GM23338 (cell line): ENCODE data around the gene DIP2C. TPM values are rescaled to one million over a fixed set of nuclear protein-coding genes. Genes with fewer than 3 reads are reported as not detected.

ENCODE experiments used
- ATAC-seq: fragments of 200-7000 bp; cut with Tn5 transposase; 3 replicates; pipeline ENCODE4 v1.9.1; 2020
- DNase-seq: peaks from one replicate; pipeline ENCODE4 v3.0.0-alpha.2; 2015; ENCODE audit warnings: low spot score
- H2AFZ ChIP-seq: fragments of 200-600 bp; sonication (generic); 2 replicates; pipeline ENCODE4 v1.8.0; 2016; ENCODE audit warnings: antibody characterized with exemption, mild to moderate bottlenecking, moderate library complexity
- H3F3A ChIP-seq: fragments of 200-600 bp; sonication (generic); replicated peaks from 2 replicates; pipeline ENCODE4 v1.8.0; 2017; ENCODE audit warnings: antibody characterized with exemption, mixed run types, low read depth
- H3K27ac ChIP-seq: fragments of 200-600 bp; sonication (generic); 2 replicates; pipeline ENCODE4 v1.6.1; 2016; ENCODE audit warnings: low read depth
- H3K27me3 ChIP-seq: fragments of 200-600 bp; sonication (generic); 2 replicates; pipeline ENCODE4 v1.8.0; 2016; ENCODE audit warnings: mild to moderate bottlenecking, mixed run types, moderate library complexity; ENCODE audit not compliant: insufficient read depth
- H3K36me3 ChIP-seq: fragments of 200-600 bp; sonication (generic); 2 replicates; pipeline ENCODE4 v1.8.0; 2016; ENCODE audit warnings: mild to moderate bottlenecking; ENCODE audit not compliant: insufficient read depth
- H3K4me1 ChIP-seq: fragments of 200-600 bp; sonication (generic); 2 replicates; pipeline ENCODE4 v1.8.0; 2016; ENCODE audit warnings: mild to moderate bottlenecking, moderate library complexity; ENCODE audit not compliant: insufficient read depth
- H3K4me2 ChIP-seq: fragments of 200-600 bp; sonication (generic); 2 replicates; pipeline ENCODE4 v1.7.1; 2017; ENCODE audit warnings: mixed run types
- H3K4me3 ChIP-seq: fragments of 200-600 bp; sonication (generic); 2 replicates; pipeline ENCODE4 v1.6.1; 2016; ENCODE audit warnings: mixed run types
- H3K79me2 ChIP-seq: fragments of 200-600 bp; sonication (generic); replicated peaks from 2 replicates; pipeline ENCODE4 v1.8.0; 2017; ENCODE audit warnings: mild to moderate bottlenecking; ENCODE audit not compliant: insufficient read depth
- H3K9me2 ChIP-seq: fragments of 200-600 bp; sonication (generic); 2 replicates; pipeline ENCODE4 v1.8.0; 2017; ENCODE audit not compliant: insufficient read depth
- H4K20me1 ChIP-seq: fragments of 200-600 bp; sonication (generic); replicated peaks from 2 replicates; pipeline ENCODE4 v1.8.0; 2017; ENCODE audit warnings: mild to moderate bottlenecking; ENCODE audit not compliant: insufficient read depth
- H3K27ac Mint-ChIP-seq: 2 replicates; pipeline ENCODE4 v1.8.0; 2020; ENCODE audit warnings: inconsistent platforms, mild to moderate bottlenecking, moderate library complexity, mixed read lengths
- H3K27me3 Mint-ChIP-seq: 3 replicates; pipeline ENCODE4 v1.8.0; 2022; ENCODE audit warnings: low read depth, mild to moderate bottlenecking, moderate library complexity, mixed read lengths, inconsistent platforms; ENCODE audit not compliant: insufficient read depth, poor library complexity
- H3K36me3 Mint-ChIP-seq: 3 replicates; pipeline ENCODE4 v1.8.0; 2021; ENCODE audit warnings: low read depth, mild to moderate bottlenecking, inconsistent platforms, moderate library complexity, mixed read lengths
- H3K4me1 Mint-ChIP-seq: 3 replicates; pipeline ENCODE4 v1.8.0; 2020; ENCODE audit warnings: mild to moderate bottlenecking, inconsistent platforms, mixed read lengths
- H3K4me3 Mint-ChIP-seq: 3 replicates; pipeline ENCODE4 v1.8.0; 2021; ENCODE audit warnings: moderate library complexity, mild to moderate bottlenecking, inconsistent platforms, mixed read lengths
- H3K9me3 Mint-ChIP-seq: 3 replicates; pipeline ENCODE4 v1.8.0; 2020; ENCODE audit warnings: moderate library complexity, mild to moderate bottlenecking, inconsistent platforms, mixed read lengths
- CREB1 ChIP-seq: fragments of 250-450 bp; sonication (Bioruptor Pico); IDR thresholded peaks from 2 replicates; pipeline ENCODE4 v1.5.0; 2020; ENCODE audit warnings: low read depth, mild to moderate bottlenecking, moderate library complexity
- EZH2 ChIP-seq: fragments of 200-600 bp; sonication (generic); IDR thresholded peaks from one replicate; pipeline ENCODE4 v1.8.0; 2017; ENCODE audit warnings: antibody characterized with exemption, mild to moderate bottlenecking, low read depth; ENCODE audit not compliant: unreplicated experiment
- EZH2phosphoT487 ChIP-seq: fragments of 200-600 bp; sonication (generic); IDR thresholded peaks from one replicate; pipeline ENCODE4 v1.8.1; 2018; ENCODE audit warnings: antibody characterized with exemption; ENCODE audit not compliant: unreplicated experiment
- JUNB ChIP-seq: IDR thresholded peaks from one replicate; pipeline ENCODE4 v1.6.1; 2016; ENCODE audit warnings: antibody characterized with exemption; ENCODE audit not compliant: unreplicated experiment
- NANOG ChIP-seq: IDR thresholded peaks from 2 replicates; pipeline ENCODE4 v1.6.1; 2016; ENCODE audit warnings: antibody characterized with exemption, borderline replicate concordance
- POLR2AphosphoS5 ChIP-seq: IDR thresholded peaks from 2 replicates; pipeline ENCODE4 v1.6.1; 2016; ENCODE audit warnings: antibody characterized with exemption, low read depth
- STAT1 ChIP-seq: IDR thresholded peaks from one replicate; pipeline ENCODE4 v1.6.1; 2016; ENCODE audit warnings: antibody characterized with exemption; ENCODE audit not compliant: unreplicated experiment
- ZNF114 ChIP-seq: fragments of 250-450 bp; sonication (Bioruptor Pico); IDR thresholded peaks from 2 replicates; pipeline ENCODE4 v1.5.0; 2020; ENCODE audit warnings: mild to moderate bottlenecking, moderate library complexity
- ZNF331 ChIP-seq: fragments of 250-450 bp; sonication (Bioruptor Pico); IDR thresholded peaks from 2 replicates; pipeline ENCODE4 v1.5.0; 2020; ENCODE audit warnings: low read depth, mild to moderate bottlenecking, moderate library complexity
- ZNF462 ChIP-seq: fragments of 250-450 bp; sonication (Bioruptor Pico); IDR thresholded peaks from 2 replicates; pipeline ENCODE4 v1.5.0; 2020; ENCODE audit warnings: mild to moderate bottlenecking, moderate library complexity
- polyA plus RNA-seq: library from polyadenylated mRNA; unstranded; fragments of >200 nt; fragmentation: Nextera tagmentation; extraction: Ambion mirVana; gene quantifications from 2 replicates; pipeline ENCODE4 v1.2.1, GENCODE V29; 2016
- total RNA-seq: library from RNA; depleted of rRNA; stranded (reverse); fragments of >200 nt; shearing (Covaris generic); gene quantifications from 2 replicates; pipeline ENCODE4 v1.2.3, GENCODE V29; 2014
- TF ChIP-seq, protein P1 (sequence below), 2 experiments: fragments of 200-600 bp in 1 of 2; sonication (generic) in 1 of 2; conservative IDR thresholded peaks; 2 replicates each; pipeline versions ENCODE4 v1.5.1 to v1.6.1; 2016 to 2017; ENCODE audit warnings: antibody characterized with exemption in 2 of 2, low read depth in 2 of 2, mild to moderate bottlenecking in 2 of 2, moderate library complexity in 1 of 2
- TF ChIP-seq, protein P2 (sequence below): IDR thresholded peaks from 2 replicates; pipeline ENCODE4 v1.6.1; 2016; ENCODE audit warnings: antibody characterized with exemption
- TF ChIP-seq, protein P3 (sequence below): IDR thresholded peaks from one replicate; pipeline ENCODE4 v1.6.1; 2018; ENCODE audit warnings: antibody characterized with exemption; ENCODE audit not compliant: unreplicated experiment

Gene DIP2C
- total and polyA plus RNA-seq, 2 experiments from 2014 or later, result 5.1 to 7.7 TPM

- no peaks in the 10 kb centered on the region for H3K9me3 Mint-ChIP-seq
- TF ChIP-seq EZH2 (no peak), NANOG (no peak), POLR2AphosphoS5 (no peak), STAT1 (no peak), JUNB (no peak), ZNF114 (CRISPR knock-in tag) (no peak), ZNF331 (no peak), CREB1 (no peak), ZNF462 (CRISPR knock-in tag) (no peak), EZH2phosphoT487 (no peak)
- TF ChIP-seq, protein P1, sequence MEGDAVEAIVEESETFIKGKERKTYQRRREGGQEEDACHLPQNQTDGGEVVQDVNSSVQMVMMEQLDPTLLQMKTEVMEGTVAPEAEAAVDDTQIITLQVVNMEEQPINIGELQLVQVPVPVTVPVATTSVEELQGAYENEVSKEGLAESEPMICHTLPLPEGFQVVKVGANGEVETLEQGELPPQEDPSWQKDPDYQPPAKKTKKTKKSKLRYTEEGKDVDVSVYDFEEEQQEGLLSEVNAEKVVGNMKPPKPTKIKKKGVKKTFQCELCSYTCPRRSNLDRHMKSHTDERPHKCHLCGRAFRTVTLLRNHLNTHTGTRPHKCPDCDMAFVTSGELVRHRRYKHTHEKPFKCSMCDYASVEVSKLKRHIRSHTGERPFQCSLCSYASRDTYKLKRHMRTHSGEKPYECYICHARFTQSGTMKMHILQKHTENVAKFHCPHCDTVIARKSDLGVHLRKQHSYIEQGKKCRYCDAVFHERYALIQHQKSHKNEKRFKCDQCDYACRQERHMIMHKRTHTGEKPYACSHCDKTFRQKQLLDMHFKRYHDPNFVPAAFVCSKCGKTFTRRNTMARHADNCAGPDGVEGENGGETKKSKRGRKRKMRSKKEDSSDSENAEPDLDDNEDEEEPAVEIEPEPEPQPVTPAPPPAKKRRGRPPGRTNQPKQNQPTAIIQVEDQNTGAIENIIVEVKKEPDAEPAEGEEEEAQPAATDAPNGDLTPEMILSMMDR (conservative IDR thresholded peaks at IDR 0.05; ENCODE audit: low read depth in 2 of 2), result no peak
- TF ChIP-seq, protein P2, sequence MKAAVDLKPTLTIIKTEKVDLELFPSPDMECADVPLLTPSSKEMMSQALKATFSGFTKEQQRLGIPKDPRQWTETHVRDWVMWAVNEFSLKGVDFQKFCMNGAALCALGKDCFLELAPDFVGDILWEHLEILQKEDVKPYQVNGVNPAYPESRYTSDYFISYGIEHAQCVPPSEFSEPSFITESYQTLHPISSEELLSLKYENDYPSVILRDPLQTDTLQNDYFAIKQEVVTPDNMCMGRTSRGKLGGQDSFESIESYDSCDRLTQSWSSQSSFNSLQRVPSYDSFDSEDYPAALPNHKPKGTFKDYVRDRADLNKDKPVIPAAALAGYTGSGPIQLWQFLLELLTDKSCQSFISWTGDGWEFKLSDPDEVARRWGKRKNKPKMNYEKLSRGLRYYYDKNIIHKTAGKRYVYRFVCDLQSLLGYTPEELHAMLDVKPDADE, result no peak
- TF ChIP-seq, protein P3, sequence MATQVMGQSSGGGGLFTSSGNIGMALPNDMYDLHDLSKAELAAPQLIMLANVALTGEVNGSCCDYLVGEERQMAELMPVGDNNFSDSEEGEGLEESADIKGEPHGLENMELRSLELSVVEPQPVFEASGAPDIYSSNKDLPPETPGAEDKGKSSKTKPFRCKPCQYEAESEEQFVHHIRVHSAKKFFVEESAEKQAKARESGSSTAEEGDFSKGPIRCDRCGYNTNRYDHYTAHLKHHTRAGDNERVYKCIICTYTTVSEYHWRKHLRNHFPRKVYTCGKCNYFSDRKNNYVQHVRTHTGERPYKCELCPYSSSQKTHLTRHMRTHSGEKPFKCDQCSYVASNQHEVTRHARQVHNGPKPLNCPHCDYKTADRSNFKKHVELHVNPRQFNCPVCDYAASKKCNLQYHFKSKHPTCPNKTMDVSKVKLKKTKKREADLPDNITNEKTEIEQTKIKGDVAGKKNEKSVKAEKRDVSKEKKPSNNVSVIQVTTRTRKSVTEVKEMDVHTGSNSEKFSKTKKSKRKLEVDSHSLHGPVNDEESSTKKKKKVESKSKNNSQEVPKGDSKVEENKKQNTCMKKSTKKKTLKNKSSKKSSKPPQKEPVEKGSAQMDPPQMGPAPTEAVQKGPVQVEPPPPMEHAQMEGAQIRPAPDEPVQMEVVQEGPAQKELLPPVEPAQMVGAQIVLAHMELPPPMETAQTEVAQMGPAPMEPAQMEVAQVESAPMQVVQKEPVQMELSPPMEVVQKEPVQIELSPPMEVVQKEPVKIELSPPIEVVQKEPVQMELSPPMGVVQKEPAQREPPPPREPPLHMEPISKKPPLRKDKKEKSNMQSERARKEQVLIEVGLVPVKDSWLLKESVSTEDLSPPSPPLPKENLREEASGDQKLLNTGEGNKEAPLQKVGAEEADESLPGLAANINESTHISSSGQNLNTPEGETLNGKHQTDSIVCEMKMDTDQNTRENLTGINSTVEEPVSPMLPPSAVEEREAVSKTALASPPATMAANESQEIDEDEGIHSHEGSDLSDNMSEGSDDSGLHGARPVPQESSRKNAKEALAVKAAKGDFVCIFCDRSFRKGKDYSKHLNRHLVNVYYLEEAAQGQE, result no peak
- no peaks in the 10 kb centered on the region for H3K36me3 Mint-ChIP-seq
- Histone ChIP-seq H3K36me3 (no peaks in the 10 kb centered on the region), H3K4me2 (peak overlapping the region; percentile 53; the same call in 1 of the 2 replicates), H3K4me1 (peaks cover 11% of the 10 kb centered on the region), H4K20me1 (no peaks in the 10 kb centered on the region), H2AFZ (no peak overlapping the region), H3F3A (0 out of 2 replicates have a peak, but pooled peaks cover 3% of the 10 kb centered on the region), H3K9me2 (no peaks in the 10 kb centered on the region), H3K27ac (no peak overlapping the region), H3K27me3 (no peaks in the 10 kb centered on the region), H3K4me3 (no peak overlapping the region), H3K79me2 (0 out of 2 replicates have a peak, but pooled peaks cover 6% of the 10 kb centered on the region)
- ATAC-seq (no peak), DNase-seq (no peak)
- peaks cover 28% of the 10 kb centered on the region for H3K4me1 Mint-ChIP-seq
- no peak overlapping the region for H3K4me3 Mint-ChIP-seq
- no peak overlapping the region for H3K27ac Mint-ChIP-seq
- H3K27me3 Mint-ChIP-seq, result peaks cover 16% of the 10 kb centered on the region
Measured at GRCh38 chr10:546451-546850, 143.0 kb downstream of the DIP2C start.
